HPDE6-E6E7 (cell line): Measurements from ENCODE around the gene FYB1.
"Not testable (repeated sequence)": the region's sequence is repeated elsewhere in the genome, so short reads cannot be mapped to it uniquely, and the experiment has no call there.

Source experiments
- DNase-seq: peaks from one replicate; pipeline ENCODE4 v3.0.0; 2011; ENCODE audit warnings: missing footprints; ENCODE audit errors: extremely low spot score

FYB1 gene

GRCh38 chr5:39186722-39187539 is 32.4 kb downstream of the FYB1 start:
- DNase-seq = no peak

GRCh38 chr5:39186289-39186688 is 33.1 kb downstream of the FYB1 start:
- DNase-seq = no peak

- no peak for DNase-seq
Observed at GRCh38 chr5:39185761-39186160, 33.6 kb downstream of the FYB1 start.

- not testable (repeated sequence) for DNase-seq
Observed at GRCh38 chr5:39179561-39179960, 39.8 kb downstream of the FYB1 start.

- no peak for DNase-seq
Observed at GRCh38 chr5:39178861-39179260, 40.5 kb downstream of the FYB1 start.

GRCh38 chr5:39178171-39178570 is 41.2 kb downstream of the FYB1 start:
- no peak for DNase-seq

- DNase-seq = no peak
Observed at GRCh38 chr5:39177631-39177964, 41.8 kb downstream of the FYB1 start.

- no peak for DNase-seq
Observed at GRCh38 chr5:39176759-39177630, 42.4 kb downstream of the FYB1 start.

GRCh38 chr5:39175273-39175955 is 43.9 kb downstream of the FYB1 start:
- no peak for DNase-seq

GRCh38 chr5:39173069-39173468 is 46.3 kb downstream of the FYB1 start:
- DNase-seq = no peak

GRCh38 chr5:39172593-39172992 is 46.8 kb downstream of the FYB1 start:
- DNase-seq = no peak

- no peak for DNase-seq
Observed at GRCh38 chr5:39171647-39172046, 47.7 kb downstream of the FYB1 start.

GRCh38 chr5:39169081-39169480 is 50.3 kb downstream of the FYB1 start:
- DNase-seq = no peak

GRCh38 chr5:39167972-39168342 is 51.4 kb downstream of the FYB1 start:
- DNase-seq = no peak

- no peak for DNase-seq
Observed at GRCh38 chr5:39167141-39167971, 52.0 kb downstream of the FYB1 start.

GRCh38 chr5:39164529-39165402 is 54.6 kb downstream of the FYB1 start:
- peak; percentile 70 for DNase-seq

GRCh38 chr5:39164016-39164415 is 55.3 kb downstream of the FYB1 start:
- no peak for DNase-seq

GRCh38 chr5:39161578-39161977 is 57.8 kb downstream of the FYB1 start:
- no peak for DNase-seq

- DNase-seq = no peak
Observed at GRCh38 chr5:39160576-39161213, 58.7 kb downstream of the FYB1 start.
